RWPE2 (cell line): ENCODE measurements around the gene TMOD1.

Source experiments
- ATAC-seq: fragments of 200-7000 bp; cut with Tn5 transposase; 3 replicates; pipeline ENCODE4 v1.9.1; 2021; ENCODE audit warnings: low read depth
- DNase-seq: peaks from one replicate; pipeline ENCODE4 v3.0.0-alpha.2; 2020; ENCODE audit warnings: low spot score
- H3K27ac ChIP-seq: fragments of 450-650 bp; 2 replicates; pipeline ENCODE4 v1.5.1; 2017; ENCODE audit warnings: mild to moderate bottlenecking; ENCODE audit not compliant: poor library complexity, severe bottlenecking
- H3K27me3 ChIP-seq: fragments of 250-450 bp; sonication (Bioruptor Pico); 2 replicates; pipeline ENCODE4 v1.5.1; 2021; ENCODE audit warnings: mild to moderate bottlenecking, moderate library complexity; ENCODE audit not compliant: insufficient read depth, poor library complexity, severe bottlenecking
- H3K36me3 ChIP-seq: fragments of 250-450 bp; sonication (Bioruptor Pico); 2 replicates; pipeline ENCODE4 v1.5.1; 2020; ENCODE audit warnings: low read depth, mild to moderate bottlenecking, moderate library complexity
- H3K4me1 ChIP-seq: fragments of 250-450 bp; sonication (Bioruptor Pico); 2 replicates; pipeline ENCODE4 v1.5.1; 2021; ENCODE audit warnings: mild to moderate bottlenecking, moderate library complexity; ENCODE audit not compliant: insufficient read depth, poor library complexity, severe bottlenecking
- H3K4me3 ChIP-seq: fragments of 250-450 bp; sonication (Bioruptor Pico); 2 replicates; pipeline ENCODE4 v1.5.1; 2021; ENCODE audit warnings: mild to moderate bottlenecking, moderate library complexity; ENCODE audit not compliant: severe bottlenecking
- H3K9me3 ChIP-seq: fragments of 250-450 bp; sonication (Bioruptor Pico); 2 replicates; pipeline ENCODE4 v1.5.1; 2021; ENCODE audit warnings: mild to moderate bottlenecking, moderate library complexity; ENCODE audit not compliant: severe bottlenecking
- TF ChIP-seq, protein P1 (sequence below): fragments of 450-650 bp; IDR thresholded peaks from one replicate; pipeline ENCODE4 v1.5.1; 2017; ENCODE audit warnings: mild to moderate bottlenecking, moderate library complexity; ENCODE audit not compliant: poor library complexity, severe bottlenecking

TMOD1 gene

GRCh38 chr9:97527626-97528528 lies 26.4 kb downstream of the TMOD1 start:
- Histone ChIP-seq H3K27ac (no peak overlapping the region), H3K9me3 (no peaks in the 10 kb centered on the region), H3K27me3 (no peaks in the 10 kb centered on the region), H3K4me3 (no peak overlapping the region), H3K4me1 (peaks cover 9% of the 10 kb centered on the region), H3K36me3 (no peaks in the 10 kb centered on the region)
- no peak for DNase-seq
- ATAC-seq: no peak
- TF ChIP-seq, protein P1, sequence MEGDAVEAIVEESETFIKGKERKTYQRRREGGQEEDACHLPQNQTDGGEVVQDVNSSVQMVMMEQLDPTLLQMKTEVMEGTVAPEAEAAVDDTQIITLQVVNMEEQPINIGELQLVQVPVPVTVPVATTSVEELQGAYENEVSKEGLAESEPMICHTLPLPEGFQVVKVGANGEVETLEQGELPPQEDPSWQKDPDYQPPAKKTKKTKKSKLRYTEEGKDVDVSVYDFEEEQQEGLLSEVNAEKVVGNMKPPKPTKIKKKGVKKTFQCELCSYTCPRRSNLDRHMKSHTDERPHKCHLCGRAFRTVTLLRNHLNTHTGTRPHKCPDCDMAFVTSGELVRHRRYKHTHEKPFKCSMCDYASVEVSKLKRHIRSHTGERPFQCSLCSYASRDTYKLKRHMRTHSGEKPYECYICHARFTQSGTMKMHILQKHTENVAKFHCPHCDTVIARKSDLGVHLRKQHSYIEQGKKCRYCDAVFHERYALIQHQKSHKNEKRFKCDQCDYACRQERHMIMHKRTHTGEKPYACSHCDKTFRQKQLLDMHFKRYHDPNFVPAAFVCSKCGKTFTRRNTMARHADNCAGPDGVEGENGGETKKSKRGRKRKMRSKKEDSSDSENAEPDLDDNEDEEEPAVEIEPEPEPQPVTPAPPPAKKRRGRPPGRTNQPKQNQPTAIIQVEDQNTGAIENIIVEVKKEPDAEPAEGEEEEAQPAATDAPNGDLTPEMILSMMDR: no peak

GRCh38 chr9:97528529-97529230 lies 27.2 kb downstream of the TMOD1 start:
- H3K36me3 ChIP-seq: no peaks in the 10 kb centered on the region
- no peak for DNase-seq
- peaks cover 9% of the 10 kb centered on the region for H3K4me1 ChIP-seq
- H3K27ac ChIP-seq: no peak overlapping the region
- no peak overlapping the region for H3K4me3 ChIP-seq
- TF ChIP-seq, protein P1: no peak
- ATAC-seq: no peak
- no peaks in the 10 kb centered on the region for H3K9me3 ChIP-seq
- H3K27me3 ChIP-seq: no peaks in the 10 kb centered on the region

- H3K4me1 ChIP-seq: peaks cover 9% of the 10 kb centered on the region
- H3K36me3 ChIP-seq: no peaks in the 10 kb centered on the region
- DNase-seq (no peak), ATAC-seq (peak; percentile 33; the same call in 1 of the 3 replicates)
- no peak overlapping the region for H3K27ac ChIP-seq
- no peak overlapping the region for H3K4me3 ChIP-seq
- no peaks in the 10 kb centered on the region for H3K9me3 ChIP-seq
- no peaks in the 10 kb centered on the region for H3K27me3 ChIP-seq
- TF ChIP-seq, protein P1: no peak
Observed at GRCh38 chr9:97529363-97530076, 28.1 kb downstream of the TMOD1 start.

DNA sequence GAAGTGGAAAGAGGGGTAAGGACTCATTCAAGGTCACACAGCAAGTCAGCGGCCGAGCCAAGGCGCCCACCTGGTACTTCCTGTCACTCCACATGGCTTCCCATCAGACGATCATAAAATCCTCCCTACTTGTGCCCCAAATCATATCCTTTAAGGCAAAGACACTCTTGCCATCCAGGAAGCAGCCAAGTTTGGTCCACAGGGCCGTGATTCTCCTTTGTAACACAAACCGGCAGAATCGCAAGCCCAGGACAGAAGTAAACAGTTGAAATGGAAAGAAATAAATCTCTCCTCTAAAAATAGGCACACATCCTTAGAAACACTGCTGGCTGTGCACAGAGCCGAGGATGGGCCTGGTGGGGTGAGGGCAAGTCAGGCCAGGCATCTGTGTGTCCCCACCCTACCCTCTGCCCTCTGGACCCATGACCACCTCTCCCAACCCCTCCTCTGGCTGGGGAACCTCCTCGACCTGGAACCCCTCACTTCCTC lies 30.5 kb downstream of the TMOD1 start:
- Histone ChIP-seq H3K4me1 (no peaks in the 10 kb centered on the region), H3K27me3 (no peaks in the 10 kb centered on the region), H3K36me3 (no peaks in the 10 kb centered on the region)

More for the DNA sequence above, 30.5 kb downstream of the TMOD1 start:
- no peak for DNase-seq
- Histone ChIP-seq H3K27ac (no peak overlapping the region), H3K9me3 (no peaks in the 10 kb centered on the region), H3K4me3 (no peak overlapping the region)
- ATAC-seq: no peak
- TF ChIP-seq, protein P1: no peak
